Caki2 (cell line): ENCODE data around the gene GAK. TPM values are rescaled to one million over a fixed set of nuclear protein-coding genes. Genes with fewer than 3 reads are reported as not detected.

Source experiments
- DNase-seq: peaks from one replicate; pipeline ENCODE4 v3.0.0-alpha.2; 2015; ENCODE audit warnings: low read depth
- in situ Hi-C: cut with HindIII; loops from 2 replicates; pipeline ENCODE4 v1.10.0; 2016; ENCODE audit warnings: low sequenced_read_pairs, low pct_unique_long_range_greater_than_20kb, mixed read lengths
- total RNA-seq: library from RNA; depleted of rRNA; stranded (reverse); fragments of >200 nt; shearing (Covaris generic); gene quantifications from 2 replicates; pipeline ENCODE4 v1.2.3, GENCODE V29; 2014; ENCODE audit warnings: low replicate concordance

Gene GAK
- total RNA-seq, 1 experiment from 2014 or later = 61.6 TPM

DNA sequence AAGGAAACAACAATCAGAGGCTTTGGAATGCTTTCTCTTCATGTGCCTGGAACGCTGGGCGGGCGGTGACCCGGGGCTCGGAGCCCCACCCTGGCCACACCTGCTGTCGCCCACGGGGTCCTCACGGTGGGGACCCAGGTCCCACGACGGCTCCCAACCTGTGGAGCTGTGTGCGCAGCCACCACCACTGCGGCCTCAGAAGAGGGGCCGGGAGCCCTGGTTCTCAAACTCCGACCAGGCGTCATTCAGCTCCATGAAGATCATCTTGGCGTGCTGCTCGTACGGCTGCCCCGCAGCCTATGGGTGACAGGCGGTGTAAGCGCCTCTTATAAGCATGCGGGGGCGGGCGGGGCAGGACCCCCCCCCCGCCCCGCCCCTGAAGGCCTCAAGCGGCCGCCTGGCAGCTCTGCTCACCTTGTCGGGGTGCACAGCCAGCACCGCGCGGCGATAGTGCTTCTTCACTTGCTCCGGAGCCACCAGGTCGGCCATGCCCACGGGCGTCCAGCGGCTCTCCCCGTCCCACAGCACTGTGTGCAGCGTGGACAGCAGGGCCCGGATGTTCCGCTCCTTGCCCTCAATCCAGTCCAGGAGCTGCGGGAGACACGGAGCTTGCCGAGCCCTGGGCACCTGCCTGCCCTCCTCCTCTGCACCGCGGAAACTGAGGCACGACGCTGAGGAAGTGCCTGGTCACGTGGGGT is 82.5 kb downstream of the GAK start:
- in situ Hi-C loops = no loop called here
- no peak for DNase-seq

DNA sequence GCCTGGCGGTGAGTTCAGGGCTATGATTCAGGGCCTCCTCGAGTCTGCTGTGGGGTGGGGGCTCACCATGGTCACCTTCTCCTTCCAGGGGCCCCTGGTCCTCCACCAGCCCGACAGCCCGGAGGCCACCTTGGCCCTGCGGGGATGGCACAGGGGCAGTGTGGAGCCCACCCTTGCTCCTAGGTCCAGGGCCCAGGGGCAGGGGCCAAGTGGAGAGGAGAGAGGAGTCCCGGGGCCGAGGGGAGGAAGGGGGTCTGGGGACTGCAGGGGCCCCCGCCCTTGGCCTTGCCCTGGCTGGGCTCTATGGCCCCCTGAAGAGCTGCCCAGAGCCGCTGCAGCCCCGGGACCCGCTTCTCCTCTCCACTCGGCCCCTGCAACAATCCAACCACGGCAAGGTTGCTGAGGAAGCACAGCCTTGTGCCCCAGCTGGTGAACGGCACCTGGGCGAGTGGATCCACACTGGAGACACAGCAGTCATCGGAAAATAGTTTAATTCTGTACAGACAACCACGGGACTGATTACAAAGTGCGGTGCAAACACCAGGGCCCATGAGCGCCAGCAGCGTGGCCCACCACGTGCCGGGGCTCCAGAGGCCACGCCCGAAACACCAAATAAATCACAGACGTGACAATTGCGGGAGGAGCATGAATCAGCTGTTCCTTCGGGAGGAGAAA is 83.2 kb downstream of the GAK start:
- in situ Hi-C loops = no loop called here
- no peak for DNase-seq

DNA sequence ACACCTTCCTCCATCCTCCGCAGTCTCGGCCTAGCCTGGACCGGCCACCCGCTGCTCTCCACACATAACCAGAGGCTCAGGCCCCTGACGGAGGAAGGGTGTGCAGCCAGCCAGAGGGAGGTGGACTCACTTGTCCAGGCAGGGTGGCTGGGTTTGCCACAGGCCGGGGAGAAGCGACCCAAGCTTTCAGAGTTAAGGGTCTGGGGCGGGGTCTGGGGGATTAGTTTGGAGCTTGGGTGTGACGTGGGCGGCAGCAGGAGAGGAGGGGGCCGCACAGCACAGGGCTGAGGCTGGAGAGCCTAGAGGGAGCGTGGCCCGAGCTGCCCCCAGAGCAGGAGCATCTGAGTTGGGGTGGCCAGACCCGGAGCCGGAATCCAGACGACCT is 83.8 kb downstream of the GAK start:
- in situ Hi-C loops = no loop called here
- DNase-seq = no peak

DNA sequence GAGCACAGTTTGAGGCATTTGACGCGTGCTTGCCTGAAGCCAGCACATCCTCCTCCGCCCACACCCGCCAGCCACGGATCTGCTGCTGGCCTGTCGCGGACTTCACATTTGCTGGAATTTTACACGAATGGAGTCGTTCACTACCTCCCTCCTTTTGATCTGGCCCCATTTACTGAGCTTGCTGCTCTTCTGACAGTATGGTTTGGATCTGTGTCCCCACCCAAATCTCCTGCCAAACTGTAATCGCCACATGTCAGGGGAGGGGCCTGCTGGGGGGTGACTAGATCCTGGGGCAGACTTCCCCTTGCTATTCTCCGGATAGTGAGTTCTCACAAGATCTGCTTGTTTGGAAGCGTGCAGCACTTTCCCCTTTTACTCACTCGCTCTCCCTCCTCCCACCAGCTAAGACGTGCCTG is 86.3 kb downstream of the GAK start:
- no peak for DNase-seq
- in situ Hi-C loops = no loop called here

DNA sequence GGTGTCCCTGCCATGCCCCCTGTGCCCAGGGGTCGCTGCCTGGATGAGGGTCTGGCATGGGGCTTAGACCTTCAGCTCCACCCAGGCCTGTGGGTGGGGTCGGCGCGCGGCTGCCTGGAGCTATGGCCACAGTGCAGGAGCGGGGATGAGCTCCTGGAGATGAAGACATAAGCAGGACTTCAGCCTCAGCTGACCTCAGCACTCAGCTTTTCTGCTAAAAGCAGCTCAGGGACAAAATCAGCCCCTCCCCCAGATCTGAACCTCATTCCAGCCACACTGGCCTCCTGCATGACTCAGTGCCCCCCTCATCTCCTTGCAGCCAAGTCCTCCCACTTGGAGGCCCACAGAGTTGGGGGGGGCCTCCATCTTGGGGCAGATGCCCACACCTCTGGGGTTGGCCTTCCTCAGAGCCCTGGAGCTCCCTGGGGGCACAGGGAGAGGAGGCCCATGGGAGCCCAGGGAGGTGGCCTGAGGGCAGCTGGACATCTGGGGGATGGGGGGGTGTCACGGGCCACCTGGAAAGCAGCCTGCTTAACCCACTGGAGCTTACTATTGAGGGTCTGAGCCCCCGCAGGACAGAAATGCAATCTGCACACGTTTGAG is 86.8 kb downstream of the GAK start:
- in situ Hi-C loops = no loop called here
- no peak for DNase-seq

DNA sequence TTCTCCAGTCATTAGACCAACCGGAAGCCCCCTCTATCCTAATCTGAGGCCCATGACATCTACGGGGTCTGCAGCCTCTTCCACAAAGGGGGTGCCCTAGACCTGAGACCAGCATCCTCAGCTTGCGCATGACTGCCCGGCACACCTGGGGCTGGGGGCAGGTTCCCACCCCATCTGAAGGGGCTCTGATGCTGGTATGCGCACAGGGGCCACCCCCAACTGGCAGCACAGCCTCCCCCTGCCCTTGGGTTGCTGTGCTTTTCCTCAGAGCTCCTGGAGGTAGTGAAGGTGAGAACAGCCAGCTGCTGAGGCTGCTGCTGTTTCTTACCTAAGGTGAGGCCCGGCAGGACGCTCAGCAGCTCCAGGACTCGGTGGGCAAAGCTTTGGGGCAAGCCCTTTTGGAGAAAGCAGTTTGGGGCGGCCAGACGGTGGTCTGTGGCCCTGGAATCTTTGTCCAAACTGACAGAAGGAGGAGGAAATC is 87.3 kb downstream of the GAK start:
- DNase-seq = no peak
- in situ Hi-C loops = no loop called here

DNA sequence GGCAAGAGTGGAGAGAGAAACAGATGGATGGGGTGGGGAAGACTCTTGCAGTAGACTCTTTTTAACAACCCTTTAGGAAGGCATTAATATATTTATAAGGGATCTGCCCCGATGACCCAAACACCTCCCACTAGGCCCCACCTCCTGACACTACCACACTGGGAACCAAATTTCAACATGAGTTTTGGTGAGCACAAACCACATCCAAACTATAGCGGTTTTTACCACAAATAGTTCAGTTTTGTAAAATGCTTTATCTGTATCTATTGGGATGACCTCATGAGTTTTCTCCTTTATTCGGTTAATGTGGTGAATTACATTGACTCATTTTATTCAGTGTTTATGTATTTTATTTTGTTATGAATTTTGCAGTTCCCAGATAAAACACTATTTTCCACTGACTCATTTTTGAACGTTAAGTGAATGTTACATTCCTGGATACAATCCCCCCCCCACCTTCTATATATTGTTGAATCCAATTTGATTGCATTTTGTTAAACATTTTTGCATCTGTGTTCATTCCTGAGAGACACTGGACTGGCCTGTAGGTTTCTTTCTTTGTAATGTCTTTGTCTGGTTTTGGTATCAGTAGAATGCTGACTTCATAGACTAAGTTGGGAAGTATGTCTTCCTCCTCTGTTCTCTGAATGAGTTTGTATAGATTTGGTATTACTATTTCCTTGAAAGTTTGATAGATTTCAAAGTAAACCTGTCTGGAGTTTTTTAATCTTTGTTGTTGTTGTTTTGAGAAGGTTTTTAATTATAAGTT is 92.3 kb downstream of the GAK start:
- in situ Hi-C loops = no loop called here
- DNase-seq = no peak

DNA sequence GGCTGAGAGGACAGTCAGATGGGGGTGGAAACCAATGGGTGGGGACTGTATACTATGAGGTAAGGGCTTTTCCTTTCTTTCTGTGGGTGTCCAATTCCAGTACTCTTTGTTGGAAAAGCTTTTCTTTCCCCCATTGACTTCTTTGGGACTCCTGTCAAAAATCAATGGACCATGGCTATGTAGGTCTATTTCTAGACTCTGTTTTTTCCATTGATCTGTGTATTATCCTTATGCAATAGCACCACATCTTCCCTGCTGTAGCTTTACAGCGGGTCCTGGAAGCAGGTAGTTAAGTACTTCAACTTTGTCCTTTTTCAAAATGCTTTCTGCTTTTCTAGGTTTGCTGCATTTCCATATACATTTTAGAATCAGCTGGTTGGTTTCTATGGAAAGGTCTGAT is 94.3 kb downstream of the GAK start:
- DNase-seq = no peak
- in situ Hi-C loops = no loop called here

DNA sequence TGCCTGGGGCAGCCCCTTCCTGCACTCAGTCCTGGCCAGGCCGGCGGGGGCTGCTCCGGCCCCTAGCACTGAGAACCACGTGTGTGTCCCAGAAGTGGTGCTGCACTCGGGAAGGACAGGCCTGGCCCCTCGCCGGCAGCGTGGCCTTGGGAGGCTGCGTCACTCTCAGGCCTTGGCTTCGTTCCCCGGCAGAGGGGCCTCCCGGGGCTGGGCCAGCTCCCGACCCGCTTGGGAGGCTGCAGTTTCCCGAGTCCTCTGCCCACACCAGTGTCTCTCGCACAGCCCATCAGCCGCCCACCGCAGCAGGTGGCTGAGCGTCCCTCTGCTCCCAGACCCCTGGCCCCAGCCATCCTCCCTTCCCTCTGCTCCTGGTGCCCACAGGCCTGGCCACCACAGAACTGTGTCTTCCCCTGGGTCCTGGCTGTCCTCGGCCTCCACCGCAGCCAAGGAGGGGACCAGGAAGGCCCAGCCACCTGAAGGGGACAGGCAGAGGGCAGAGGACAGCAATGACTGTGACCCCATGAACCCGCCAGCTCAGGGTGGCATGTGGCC is 95.3 kb downstream of the GAK start:
- in situ Hi-C loops = no loop called here
- DNase-seq = no peak

DNA sequence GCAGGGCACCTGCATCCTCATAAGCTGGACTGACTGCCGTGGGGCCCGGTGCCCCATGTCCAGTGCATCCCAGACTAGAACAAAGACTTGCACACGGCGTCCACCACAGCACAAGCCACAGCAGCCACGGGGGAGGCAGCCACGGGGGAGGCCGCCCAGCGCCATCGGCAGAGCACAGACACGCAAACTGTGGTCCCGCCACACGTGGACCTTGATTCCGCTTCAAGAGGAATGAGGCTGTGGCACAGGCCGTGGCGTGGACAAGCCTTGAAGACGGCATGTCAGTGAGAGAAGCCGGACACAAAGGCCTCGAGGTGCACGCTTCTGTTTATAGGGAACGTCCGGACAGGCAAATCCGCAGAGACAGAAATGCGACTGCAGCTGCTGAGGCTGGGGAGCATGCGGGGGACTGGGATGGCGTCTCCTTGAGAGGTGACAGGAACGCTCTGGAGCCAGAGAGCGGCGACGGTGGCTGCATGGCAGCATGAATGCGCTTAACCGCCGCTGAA is 96.1 kb downstream of the GAK start:
- in situ Hi-C loops = no loop called here
- DNase-seq = no peak

DNA sequence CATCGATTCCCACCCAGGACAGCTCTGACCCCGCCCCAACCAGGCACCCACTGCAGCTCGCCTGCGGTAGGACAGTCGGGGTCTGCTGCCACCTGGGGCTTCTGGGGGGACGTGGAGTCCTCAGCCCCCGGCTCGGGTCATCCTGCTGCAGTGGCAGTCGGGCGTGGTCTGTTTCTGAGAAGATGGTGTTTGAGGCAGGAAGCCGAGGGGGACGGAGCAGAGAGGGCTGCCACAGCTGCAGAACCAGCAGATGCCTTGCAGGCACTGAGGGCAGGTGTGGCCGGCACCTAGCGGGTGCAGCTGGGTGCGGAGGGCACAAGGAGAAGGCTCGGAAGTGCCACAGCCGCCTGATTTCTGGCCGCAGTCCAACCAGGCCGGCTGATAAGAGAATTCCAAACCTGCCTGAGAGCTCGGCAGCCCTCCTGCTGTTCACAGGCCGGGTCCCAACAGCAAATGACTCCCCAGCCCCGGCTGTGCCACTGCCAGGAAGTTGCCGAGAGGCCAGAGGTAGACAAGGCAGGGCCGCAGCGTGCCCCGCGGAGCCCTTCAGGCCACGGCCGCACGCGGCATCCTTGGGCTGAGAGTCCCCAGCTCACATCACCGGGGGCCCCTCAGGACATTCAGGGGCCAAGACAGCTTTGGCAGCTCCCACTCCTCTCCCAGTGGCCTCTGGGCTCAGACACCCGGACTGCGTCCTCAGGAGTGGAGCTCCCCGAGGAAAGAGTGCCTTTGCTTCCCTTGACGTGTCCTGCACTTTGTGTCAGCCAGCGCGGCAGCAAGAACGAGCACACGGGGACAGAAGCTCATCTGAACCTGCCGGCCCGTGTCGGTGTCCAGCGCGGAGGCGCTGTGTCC is 96.7 kb downstream of the GAK start:
- no peak for DNase-seq
- in situ Hi-C loops = no loop called here

DNA sequence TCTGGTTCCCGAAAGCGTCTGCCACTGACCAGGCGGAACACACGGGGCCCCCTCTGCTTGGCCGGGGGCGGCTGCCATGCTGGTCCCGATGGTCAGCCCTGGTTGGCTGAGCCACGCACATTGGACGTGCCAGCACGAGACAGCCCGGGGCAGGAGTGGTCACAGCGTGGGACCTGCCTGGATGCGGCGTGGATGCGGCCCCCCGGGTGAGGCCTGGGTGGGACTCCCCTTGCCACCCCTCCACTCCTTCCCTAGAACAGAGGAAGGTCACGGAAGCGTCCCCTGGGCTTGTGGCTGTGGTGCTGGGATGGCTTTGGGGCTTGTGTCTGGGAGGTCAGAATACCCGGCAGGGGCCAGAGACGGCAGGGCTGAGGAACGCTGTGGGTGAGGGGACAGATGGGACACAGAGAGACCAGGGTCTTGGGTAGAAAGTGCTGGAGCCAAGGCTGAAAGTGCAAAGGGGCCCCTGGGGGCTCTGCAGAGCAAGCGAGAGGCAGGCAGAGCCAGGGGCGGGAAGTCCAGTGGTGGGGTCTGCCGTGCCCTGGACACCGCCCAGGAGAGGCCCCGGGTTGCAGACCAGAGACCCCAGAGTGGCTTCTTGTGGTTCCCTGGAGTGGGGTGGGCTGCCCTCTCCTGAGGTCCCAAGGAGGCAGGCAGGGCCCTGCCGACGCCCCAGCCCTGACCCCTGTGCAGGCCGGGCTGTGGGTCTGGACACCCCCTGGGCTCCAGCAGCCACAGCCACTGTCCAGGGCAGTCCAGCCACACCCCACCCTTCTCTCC is 97.6 kb downstream of the GAK start:
- in situ Hi-C loops = no loop called here
- DNase-seq = no peak

DNA sequence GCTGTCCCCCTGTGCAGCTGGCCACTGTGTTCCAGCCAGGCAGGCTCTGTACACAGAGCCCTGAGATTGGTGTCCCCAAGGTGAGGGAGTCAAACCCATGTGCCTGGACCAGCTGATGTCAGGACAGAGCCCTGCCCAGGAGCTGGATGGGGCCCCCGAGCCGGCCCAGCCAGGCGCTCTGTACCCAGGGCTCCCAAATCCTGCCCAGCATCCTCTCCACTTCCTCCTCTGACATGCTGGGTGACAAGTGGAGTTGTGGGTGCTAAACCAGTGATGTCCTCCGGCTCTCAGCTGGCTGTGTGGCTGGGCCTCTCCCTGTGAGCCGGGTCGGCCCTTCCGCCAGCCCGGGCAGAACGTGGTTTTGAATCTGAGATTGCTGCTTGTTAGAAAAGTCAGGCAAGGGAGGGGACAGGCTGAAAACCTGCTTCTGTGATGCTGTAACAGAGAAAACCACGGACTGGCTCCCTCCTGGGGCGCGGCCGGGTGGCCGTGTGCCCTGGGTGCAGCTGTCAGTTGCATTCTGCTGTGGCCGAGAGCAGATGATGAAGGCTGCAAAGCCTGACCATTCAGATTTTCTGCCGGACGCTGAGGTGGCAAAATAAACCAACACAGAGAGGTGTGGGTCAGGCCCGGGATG is 98.3 kb downstream of the GAK start:
- DNase-seq = no peak
- in situ Hi-C loops = no loop called here

DNA sequence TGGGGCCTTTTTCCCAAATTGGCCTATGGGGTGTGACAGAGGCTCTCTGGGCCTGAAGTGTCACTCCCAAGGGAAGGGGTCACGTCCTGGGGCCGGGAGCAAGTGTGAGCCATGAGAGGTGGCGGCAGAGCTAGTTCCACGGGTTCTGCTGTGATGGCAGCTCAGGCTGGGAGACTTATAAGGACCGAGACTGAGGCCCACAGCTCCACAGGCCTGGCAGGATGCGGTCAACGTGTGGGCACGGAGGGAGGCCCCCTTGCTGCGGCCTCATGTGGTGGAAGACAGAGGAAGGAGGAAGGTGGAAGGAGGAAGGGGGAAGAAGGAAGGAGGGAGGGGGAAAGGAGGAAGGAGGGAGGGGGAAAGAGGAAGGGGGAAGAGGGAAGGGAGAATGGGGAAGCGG is 99.0 kb downstream of the GAK start:
- DNase-seq = no peak
- in situ Hi-C loops = no loop called here

DNA sequence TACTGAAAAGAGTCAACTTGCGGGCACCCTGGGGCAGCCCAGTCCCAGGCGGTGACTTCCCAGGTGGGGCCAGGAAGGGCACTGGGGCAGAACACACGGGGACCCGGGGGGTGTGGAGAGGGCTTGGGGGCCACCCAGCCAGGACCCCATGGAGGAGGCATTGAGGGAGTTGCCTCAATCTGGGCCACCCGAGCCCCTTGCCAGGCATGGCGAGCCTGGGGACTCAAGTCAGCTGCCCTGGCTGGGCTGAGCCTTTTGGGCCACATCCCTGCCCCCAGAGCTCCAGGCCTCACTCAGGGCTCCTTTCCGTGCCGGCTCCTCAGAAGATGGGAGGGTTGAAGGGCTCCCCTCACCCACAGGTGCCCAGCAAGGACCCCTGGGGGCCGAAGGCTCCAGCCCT is 99.6 kb downstream of the GAK start:
- DNase-seq = no peak

DNA sequence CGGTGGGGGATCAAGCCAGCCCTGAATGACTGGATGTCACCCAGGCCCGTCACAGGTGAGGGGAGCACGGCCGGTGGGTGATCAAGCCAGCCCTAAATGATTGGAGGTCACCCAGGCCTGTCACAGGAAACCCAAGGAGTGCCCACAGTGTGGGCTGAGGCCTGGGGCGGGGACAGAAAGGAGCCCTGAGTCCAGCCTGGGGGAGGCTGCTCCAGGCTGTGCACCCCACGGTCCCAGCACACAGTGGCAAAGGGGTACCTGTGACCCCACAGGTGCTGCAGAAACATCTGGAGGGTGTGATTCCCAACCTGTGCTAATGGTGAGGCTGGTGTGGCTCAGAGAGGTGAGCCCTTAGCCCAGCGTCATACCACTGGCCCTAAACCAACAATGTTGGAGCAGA is 100.0 kb downstream of the GAK start:
- no peak for DNase-seq
- in situ Hi-C loops = no loop called here

More for the DNA sequence above, 99.6 kb downstream of the GAK start:
- in situ Hi-C loops = no loop called here

DNA sequence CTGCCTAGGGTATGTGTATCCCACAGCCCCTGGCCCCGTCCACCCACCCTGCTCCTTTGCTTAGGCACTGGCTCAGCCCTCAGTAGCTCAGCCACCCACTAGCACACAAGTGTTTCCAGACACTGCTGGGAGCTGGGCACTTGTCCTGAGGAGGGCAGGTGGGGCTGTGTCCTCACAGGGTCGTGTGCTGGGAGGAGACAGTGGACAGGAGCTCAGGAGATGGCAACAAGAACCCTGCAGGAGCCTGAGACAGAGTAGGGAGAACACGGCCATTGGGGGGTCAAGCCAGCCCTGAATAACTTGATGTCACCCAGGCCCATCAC is 100.7 kb downstream of the GAK start:
- in situ Hi-C loops = no loop called here
- DNase-seq = no peak
